HG03439 (cell line): Measurements from ENCODE around the gene SMAD3.

Source experiments
- ATAC-seq: cut with Tn5 transposase; IDR thresholded peaks from one replicate; pipeline ENCODE4 v1.9.1; 2021; ENCODE audit warnings: mild to moderate bottlenecking, moderate library complexity; ENCODE audit not compliant: unreplicated experiment

The SMAD3 gene

GRCh38 chr15:67192185-67192820 lies 126.9 kb downstream of the SMAD3 start:
- ATAC-seq = no peak

- no peak for ATAC-seq
Observed at GRCh38 chr15:67193223-67193990, 128.0 kb downstream of the SMAD3 start.

GRCh38 chr15:67194171-67195114 lies 129.0 kb downstream of the SMAD3 start:
- no peak for ATAC-seq

- ATAC-seq = no peak
Observed at GRCh38 chr15:67195305-67195704, 129.9 kb downstream of the SMAD3 start.

DNA sequence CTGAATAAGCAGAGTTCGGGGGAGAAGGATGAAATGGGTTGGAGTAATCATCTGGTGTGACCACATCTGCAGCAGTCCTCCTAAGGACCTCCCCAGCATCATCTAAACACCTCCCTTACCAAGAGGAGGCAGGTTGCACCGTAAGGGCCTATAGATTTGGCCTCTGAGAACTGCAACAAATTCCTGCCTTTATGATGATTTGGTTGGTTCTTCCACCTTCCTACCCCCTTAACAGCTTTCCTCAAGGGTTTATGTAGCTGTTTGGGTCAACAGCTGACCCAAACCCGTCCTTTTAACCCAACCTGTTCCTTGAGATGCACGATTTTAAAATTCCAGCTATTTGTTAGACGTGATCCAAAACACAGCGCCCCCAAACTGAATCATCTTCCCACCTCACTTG lies 130.8 kb downstream of the SMAD3 start:
- no peak for ATAC-seq

DNA sequence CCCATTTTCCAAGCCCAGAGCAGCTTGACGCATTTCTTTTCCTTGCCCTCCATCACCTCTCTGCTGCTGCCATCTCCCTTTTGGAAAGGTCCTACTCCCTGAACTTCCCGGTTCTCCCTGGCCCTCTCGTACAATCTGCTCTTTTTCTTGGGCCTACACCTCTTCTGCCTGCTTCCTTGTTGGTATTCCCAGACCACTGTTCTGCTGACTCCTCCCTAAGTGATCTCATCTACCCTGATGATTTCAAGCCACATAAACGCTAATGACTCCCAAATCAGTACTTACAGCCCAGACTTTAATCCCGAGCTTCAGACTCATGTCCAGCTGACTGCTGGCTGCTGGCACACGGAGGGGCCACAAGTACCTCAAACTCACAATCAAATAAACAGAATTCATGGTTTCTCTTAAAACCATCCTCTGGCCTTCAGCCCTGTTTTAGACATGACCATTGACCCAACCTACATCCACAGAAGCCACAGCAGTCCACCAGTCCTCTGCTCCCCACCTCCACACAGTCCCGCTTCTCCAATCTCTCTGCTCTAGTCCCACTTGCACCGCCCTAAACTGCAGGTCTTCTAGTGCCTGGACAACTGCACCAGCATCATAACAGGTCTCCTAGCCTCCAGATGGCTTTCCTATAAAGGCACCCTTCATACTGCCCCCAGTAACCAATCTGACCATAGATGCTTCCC lies 131.4 kb downstream of the SMAD3 start:
- ATAC-seq = no peak

DNA sequence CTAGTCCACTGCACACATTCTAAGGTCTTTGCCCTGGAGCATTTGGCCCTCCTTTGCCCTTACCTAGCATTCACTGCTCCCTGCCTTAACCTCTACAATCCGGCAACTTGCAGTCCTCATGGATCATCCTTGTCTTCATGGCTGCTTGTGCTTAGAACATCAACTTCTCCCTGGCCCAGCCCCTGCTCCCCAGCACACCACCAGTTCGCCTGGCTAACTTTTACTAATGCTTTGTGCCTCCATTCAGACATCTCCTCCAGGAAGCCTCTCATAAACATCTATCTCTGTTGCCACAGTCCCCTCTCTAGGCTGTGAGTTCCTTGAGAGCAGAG lies 131.9 kb downstream of the SMAD3 start:
- no peak for ATAC-seq

GRCh38 chr15:67198157-67198754 lies 132.9 kb downstream of the SMAD3 start:
- ATAC-seq = no peak

- ATAC-seq = no peak
Observed at GRCh38 chr15:67199391-67199790, 134.0 kb downstream of the SMAD3 start.

DNA sequence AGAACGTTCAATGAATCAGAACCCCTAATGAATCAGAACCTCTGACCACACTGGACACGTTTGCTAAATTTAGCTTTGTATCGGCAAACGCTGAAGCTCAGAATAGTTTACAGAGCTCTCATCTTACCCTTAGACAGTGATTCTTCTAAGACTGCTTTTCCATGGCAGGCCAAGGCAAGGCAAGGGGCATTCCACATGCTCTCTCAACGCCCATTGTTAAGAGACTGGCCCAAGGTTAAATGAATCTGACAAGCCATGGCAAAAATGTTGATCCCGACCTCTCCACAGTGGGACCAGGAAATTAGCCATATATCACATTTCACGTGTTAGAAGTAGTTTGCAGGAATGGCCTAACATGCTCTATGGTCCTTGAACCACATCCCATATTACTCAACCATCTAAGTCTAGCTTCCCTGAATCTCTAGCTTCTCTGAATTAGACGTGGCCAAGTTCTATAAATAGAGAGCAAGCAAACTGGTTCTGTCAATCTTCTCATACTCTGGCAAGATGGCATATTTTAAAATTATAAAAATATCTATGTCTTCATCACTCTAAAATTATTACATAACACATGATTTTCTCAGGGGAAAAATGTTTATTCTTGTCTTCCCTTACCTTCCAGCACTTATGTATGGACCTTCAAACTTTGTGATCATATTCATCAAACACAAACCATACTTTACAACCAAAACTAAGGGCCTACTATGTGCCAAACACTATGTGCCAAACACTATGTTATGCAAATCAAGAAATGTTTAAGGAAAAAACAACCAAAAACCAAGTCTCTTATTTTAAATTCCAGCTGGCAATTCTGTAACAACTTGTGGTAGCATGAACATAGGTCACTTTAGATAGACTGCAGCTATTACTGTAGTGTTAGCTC lies 134.7 kb downstream of the SMAD3 start:
- ATAC-seq = no peak

DNA sequence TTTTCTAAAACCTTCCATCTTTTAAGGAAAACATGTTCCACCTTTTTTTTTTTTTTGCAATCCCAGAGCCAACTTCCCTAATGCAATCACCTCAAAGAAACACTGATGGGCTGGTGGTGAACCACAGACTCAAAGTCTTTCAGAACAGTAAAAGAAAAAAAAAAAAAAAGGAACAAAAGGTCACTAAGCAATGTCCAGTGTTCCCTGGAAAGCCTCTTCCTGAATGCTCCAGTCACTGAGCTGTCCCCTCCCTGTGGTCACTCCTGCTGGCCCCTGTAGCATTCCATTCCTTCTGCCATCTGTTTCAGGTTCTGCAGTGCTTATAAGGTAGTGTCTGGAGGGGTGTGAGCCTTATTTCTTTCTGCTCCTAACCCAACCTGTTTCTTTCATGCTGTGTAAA lies 135.7 kb downstream of the SMAD3 start:
- no peak for ATAC-seq

- ATAC-seq = no peak
Observed at GRCh38 chr15:67202091-67202490, 136.7 kb downstream of the SMAD3 start.

- no peak for ATAC-seq
Observed at GRCh38 chr15:67202991-67203390, 137.6 kb downstream of the SMAD3 start.

- ATAC-seq = no peak
Observed at GRCh38 chr15:67207555-67208207, 142.3 kb downstream of the SMAD3 start.

- no peak for ATAC-seq
Observed at GRCh38 chr15:67208396-67208795, 143.0 kb downstream of the SMAD3 start.

DNA sequence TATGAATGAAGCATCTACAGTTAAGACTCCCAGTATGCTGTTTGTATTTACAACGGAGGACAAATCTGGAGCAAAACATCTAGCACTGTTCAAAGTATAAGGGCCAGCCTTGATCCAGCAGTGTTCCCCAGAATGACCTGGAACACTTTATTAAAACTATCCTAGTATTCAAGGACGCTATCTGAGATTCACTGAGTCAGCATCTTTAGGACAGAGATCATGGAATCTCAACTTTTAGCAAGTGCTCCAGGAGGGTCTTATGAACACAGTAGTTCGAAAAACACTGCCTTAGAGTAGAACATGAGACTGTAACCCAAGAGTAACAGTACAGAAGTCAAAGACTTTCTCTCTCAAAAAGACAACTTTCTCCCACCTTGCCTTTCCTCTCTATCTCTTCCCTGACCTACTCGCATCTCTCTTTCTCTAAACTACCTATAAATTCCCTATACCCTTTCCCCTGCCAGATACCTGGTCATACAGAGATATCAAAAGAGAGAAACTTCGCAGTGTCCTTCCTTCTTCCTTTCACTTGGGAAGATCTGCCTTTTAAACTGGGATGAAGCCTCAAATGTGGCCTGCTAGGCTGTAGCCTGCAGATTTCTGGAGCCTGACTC lies 145.3 kb downstream of the SMAD3 start:
- ATAC-seq = no peak

- ATAC-seq = no peak
Observed at GRCh38 chr15:67212684-67213367, 147.4 kb downstream of the SMAD3 start.

DNA sequence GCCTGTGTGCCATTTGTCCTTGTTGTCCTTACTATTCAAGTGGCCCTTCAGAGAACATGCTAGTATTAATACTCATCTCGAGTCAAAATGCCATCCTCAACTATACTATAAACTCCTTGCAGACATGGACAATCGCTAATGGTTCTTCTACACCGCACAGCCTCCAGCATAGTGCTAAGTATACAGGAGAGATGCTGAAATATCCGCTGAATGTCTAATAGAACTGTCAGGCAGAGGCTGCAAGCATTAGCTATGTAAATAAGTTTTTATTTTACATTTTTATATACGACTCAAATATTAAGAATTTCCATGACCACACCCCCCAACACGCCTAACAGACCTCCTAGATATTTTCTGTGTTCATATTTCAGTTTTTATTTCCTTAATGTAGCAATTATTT lies 149.7 kb downstream of the SMAD3 start:
- no peak for ATAC-seq
